ENCODE results near the gene APOC1.

The APOC1 gene

GRCh38 chr19:44872661-44873060, 41.7 kb upstream of the APOC1 start:
- CTCF ChIA-PET: no interaction called here
- no peak for DNase-seq (ENCODE audit: extremely low spot score)
- TF ChIP-seq SUZ12 (IDR thresholded peaks at IDR 0.05) (no peak), HDGF (IDR thresholded peaks at IDR 0.05; ENCODE audit: borderline replicate concordance) (no peak), L3MBTL2 (conservative IDR thresholded peaks at IDR 0.05) (no peak), LEF1 (IDR thresholded peaks at IDR 0.05; ENCODE audit: borderline replicate concordance) (no peak), PKNOX1 (IDR thresholded peaks at IDR 0.05) (no peak), NFRKB (IDR thresholded peaks at IDR 0.05) (no peak), SP1 (IDR thresholded peaks at IDR 0.05) (no peak), TARDBP (IDR thresholded peaks at IDR 0.05) (no peak), ELF4 (IDR thresholded peaks at IDR 0.05) (no peak), ARNT (IDR thresholded peaks at IDR 0.05) (no peak), ZNF384 (IDR thresholded peaks at IDR 0.05) (no peak), FOXK2 (IDR thresholded peaks at IDR 0.05) (no peak), CTBP1 (IDR thresholded peaks at IDR 0.05; ENCODE audit: borderline replicate concordance) (no peak)
- POLR2A ChIA-PET: no interaction called here

- ChIA-PET CTCF (no interaction called here), POLR2A (interaction anchor here (4.0 kb wide), 1 partner anchor 16 kb away, joined by 15 read pairs; the partner anchor contains the start of gene TOMM40)
- DNase-seq (ENCODE audit: extremely low spot score): no peak
- TF ChIP-seq LEF1 (IDR thresholded peaks at IDR 0.05; ENCODE audit: borderline replicate concordance) (no peak), ZNF384 (IDR thresholded peaks at IDR 0.05) (no peak), NFRKB (IDR thresholded peaks at IDR 0.05) (no peak), L3MBTL2 (conservative IDR thresholded peaks at IDR 0.05) (no peak), HDGF (IDR thresholded peaks at IDR 0.05; ENCODE audit: borderline replicate concordance) (no peak), FOXA1 (IDR thresholded peaks at IDR 0.05) (no peak)
Measured at GRCh38 chr19:44874317-44874716, 40.1 kb upstream of the APOC1 start.

- ChIA-PET CTCF (no interaction called here), POLR2A (interaction anchor here (1.0 to 4.0 kb wide), 2 partner anchors 12 to 15 kb away, joined by 4 to 15 read pairs; partner anchors contain the start of gene TOMM40)
- TF ChIP-seq NFRKB (IDR thresholded peaks at IDR 0.05): no peak
- DNase-seq (ENCODE audit: extremely low spot score): no peak
Measured at GRCh38 chr19:44875666-44876451, 38.5 kb upstream of the APOC1 start.

GRCh38 chr19:44876930-44877535, 37.4 kb upstream of the APOC1 start:
- DNase-seq (ENCODE audit: extremely low spot score): no peak
- CTCF ChIA-PET: no interaction called here
- POLR2A ChIA-PET: interaction anchor here (1.0 to 4.0 kb wide), 2 partner anchors 11 to 13 kb away, joined by 4 to 15 read pairs; partner anchors contain the start of gene TOMM40
- TF ChIP-seq SP1 (IDR thresholded peaks at IDR 0.05): no peak
- no peak for TF ChIP-seq FOXK2 (IDR thresholded peaks at IDR 0.05)
- no peak for TF ChIP-seq TARDBP (IDR thresholded peaks at IDR 0.05)
- TF ChIP-seq CTBP1 (IDR thresholded peaks at IDR 0.05; ENCODE audit: borderline replicate concordance): no peak

- POLR2A ChIA-PET: no interaction called here
- TF ChIP-seq ARNT (IDR thresholded peaks at IDR 0.05): no peak
- no peak for TF ChIP-seq PKNOX1 (IDR thresholded peaks at IDR 0.05)
- TF ChIP-seq ELF4 (IDR thresholded peaks at IDR 0.05): no peak
- TF ChIP-seq FOXA1 (IDR thresholded peaks at IDR 0.05): no peak
- TF ChIP-seq FOXM1 (IDR thresholded peaks at IDR 0.05; ENCODE audit: borderline replicate concordance): no peak
- no peak for TF ChIP-seq LEF1 (IDR thresholded peaks at IDR 0.05; ENCODE audit: borderline replicate concordance)
- TF ChIP-seq L3MBTL2 (conservative IDR thresholded peaks at IDR 0.05): no peak
- no peak for TF ChIP-seq BHLHE40 (IDR thresholded peaks at IDR 0.05; ENCODE audit: borderline replicate concordance)
- CTCF ChIA-PET: no interaction called here
- DNase-seq (ENCODE audit: extremely low spot score): no peak
Measured at GRCh38 chr19:44878120-44878865, 36.1 kb upstream of the APOC1 start.

GRCh38 chr19:44879309-44880065, 34.9 kb upstream of the APOC1 start:
- DNase-seq (ENCODE audit: extremely low spot score): no peak
- CTCF ChIA-PET: no interaction called here
- TF ChIP-seq FOXK2 (IDR thresholded peaks at IDR 0.05) (no peak), PKNOX1 (IDR thresholded peaks at IDR 0.05) (no peak), NFRKB (IDR thresholded peaks at IDR 0.05) (no peak), FOXM1 (IDR thresholded peaks at IDR 0.05; ENCODE audit: borderline replicate concordance) (no peak), SUZ12 (IDR thresholded peaks at IDR 0.05) (no peak), SP1 (IDR thresholded peaks at IDR 0.05) (no peak), TARDBP (IDR thresholded peaks at IDR 0.05) (no peak), ELF4 (IDR thresholded peaks at IDR 0.05) (no peak), L3MBTL2 (conservative IDR thresholded peaks at IDR 0.05) (no peak), ARNT (IDR thresholded peaks at IDR 0.05) (no peak), LEF1 (IDR thresholded peaks at IDR 0.05; ENCODE audit: borderline replicate concordance) (no peak)
- POLR2A ChIA-PET: no interaction called here

All from HEK293T (cell line).